ENCODE data around the gene TRIP10. TPM values are rescaled to one million over a fixed set of nuclear protein-coding genes. Genes with fewer than 3 reads are reported as not detected.

Gene TRIP10
- total RNA-seq, 1 donor: 36.2 TPM

GRCh38 chr19:6750062-6750461 is 10.6 kb downstream of the TRIP10 start:
- no peak for DNase-seq (ENCODE audit: insufficient read length, low spot score, missing footprints)
- peaks cover 6% of the 10 kb centered on the region for H4K20me1 ChIP-seq (ENCODE audit: insufficient read depth, low read length)
- H3K4me3 ChIP-seq (ENCODE audit: insufficient read depth, low read length): no peak overlapping the region
- no peak overlapping the region for H3K27ac ChIP-seq (ENCODE audit: low read depth, low read length)
- TF ChIP-seq CTCF (IDR thresholded peaks at IDR 0.05; ENCODE audit: extremely low read depth, low read depth, low read length): no peak
- no peaks in the 10 kb centered on the region for H3K9me3 ChIP-seq (ENCODE audit: low read depth, low read length)
- peaks cover 52% of the 10 kb centered on the region for H3K36me3 ChIP-seq (ENCODE audit: insufficient read depth, low read length)
- H3K4me2 ChIP-seq (ENCODE audit: insufficient read depth, low read length): no peak overlapping the region
- no peak overlapping the region for H2AFZ ChIP-seq (ENCODE audit: low read length)
- H3K4me1 ChIP-seq (ENCODE audit: insufficient read depth, low read length): peaks cover 9% of the 10 kb centered on the region
- no peaks in the 10 kb centered on the region for H3K79me2 ChIP-seq (ENCODE audit: insufficient read depth, low read length)
- no peaks in the 10 kb centered on the region for H3K27me3 ChIP-seq (ENCODE audit: insufficient read depth, low read length)

- Histone ChIP-seq H3K27ac (ENCODE audit: low read depth, low read length) (no peak overlapping the region), H3K4me3 (ENCODE audit: insufficient read depth, low read length) (no peak overlapping the region), H2AFZ (ENCODE audit: low read length) (no peak overlapping the region), H3K4me2 (ENCODE audit: insufficient read depth, low read length) (no peak overlapping the region), H3K9me3 (ENCODE audit: low read depth, low read length) (no peaks in the 10 kb centered on the region), H4K20me1 (ENCODE audit: insufficient read depth, low read length) (peaks cover 4% of the 10 kb centered on the region), H3K4me1 (ENCODE audit: insufficient read depth, low read length) (peaks cover 5% of the 10 kb centered on the region), H3K79me2 (ENCODE audit: insufficient read depth, low read length) (no peaks in the 10 kb centered on the region), H3K36me3 (ENCODE audit: insufficient read depth, low read length) (peaks cover 49% of the 10 kb centered on the region), H3K27me3 (ENCODE audit: insufficient read depth, low read length) (no peaks in the 10 kb centered on the region)
- peak; percentile 39 for DNase-seq (ENCODE audit: insufficient read length, low spot score, missing footprints)
- no peak for TF ChIP-seq CTCF (IDR thresholded peaks at IDR 0.05; ENCODE audit: extremely low read depth, low read depth, low read length)
These were observed 11.7 kb downstream of the TRIP10 start for GRCh38 chr19:6751189-6751588.

- H3K79me2 ChIP-seq (ENCODE audit: insufficient read depth, low read length): no peaks in the 10 kb centered on the region
- no peak overlapping the region for H2AFZ ChIP-seq (ENCODE audit: low read length)
- H3K27me3 ChIP-seq (ENCODE audit: insufficient read depth, low read length): no peaks in the 10 kb centered on the region
- DNase-seq (ENCODE audit: insufficient read length, low spot score, missing footprints): peak; percentile 74
- H4K20me1 ChIP-seq (ENCODE audit: insufficient read depth, low read length): peaks cover 3% of the 10 kb centered on the region
- no peak for TF ChIP-seq CTCF (IDR thresholded peaks at IDR 0.05; ENCODE audit: extremely low read depth, low read depth, low read length)
- no peaks in the 10 kb centered on the region for H3K9me3 ChIP-seq (ENCODE audit: low read depth, low read length)
- peaks cover 5% of the 10 kb centered on the region for H3K4me1 ChIP-seq (ENCODE audit: insufficient read depth, low read length)
- H3K4me3 ChIP-seq (ENCODE audit: insufficient read depth, low read length): peak overlapping the region; percentile 62
- peak overlapping the region; percentile 81 for H3K4me2 ChIP-seq (ENCODE audit: insufficient read depth, low read length)
- peaks cover 36% of the 10 kb centered on the region for H3K36me3 ChIP-seq (ENCODE audit: insufficient read depth, low read length)
- no peak overlapping the region for H3K27ac ChIP-seq (ENCODE audit: low read depth, low read length)
These were observed 13.0 kb downstream of the TRIP10 start for GRCh38 chr19:6752256-6753177.

All from osteoblast (primary cell).